ENCODE measurements around the gene CLTCL1.
"Not testable (repeated sequence)": the region's sequence is repeated elsewhere in the genome, so short reads cannot be mapped to it uniquely, and the experiment has no call there.

The CLTCL1 gene

DNA sequence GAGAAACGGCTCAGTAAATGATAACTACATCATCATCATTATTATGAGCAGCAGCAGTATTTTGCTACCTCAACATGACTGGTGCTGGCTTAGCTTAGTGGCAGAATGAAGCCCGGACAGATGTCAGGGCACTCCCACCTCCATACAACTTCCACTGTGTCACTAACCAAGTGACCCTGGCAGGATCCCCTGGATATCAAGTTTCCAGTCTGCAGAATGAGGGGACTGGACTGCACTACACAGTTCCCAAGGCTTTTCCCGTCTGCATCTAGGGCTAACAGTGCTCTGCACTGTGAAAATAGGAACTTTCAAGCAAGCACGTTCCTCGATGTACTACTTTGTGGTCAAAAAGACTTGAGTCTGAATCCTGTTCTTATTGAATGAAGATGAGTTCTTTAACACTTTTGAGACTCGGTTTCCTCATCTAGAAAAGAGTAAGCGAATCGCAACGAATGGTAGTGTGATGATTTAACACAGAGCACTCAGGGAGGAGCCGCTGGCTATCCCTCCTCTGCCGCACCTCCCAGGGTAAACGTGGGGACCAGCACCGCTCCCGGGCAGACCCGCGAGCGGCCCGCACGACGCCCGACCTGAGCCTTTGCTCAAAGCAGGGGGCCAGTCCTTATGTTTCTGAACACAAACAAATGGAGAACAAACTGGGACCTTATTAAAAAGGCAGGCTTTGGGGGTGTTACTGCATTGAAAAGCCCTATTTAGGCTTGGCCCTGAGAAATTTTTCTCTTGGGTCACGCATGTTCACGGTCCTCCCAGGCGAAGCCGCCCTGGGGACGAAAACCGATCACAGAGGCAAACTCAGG is 910 bp downstream of the CLTCL1 start:
- DNase-seq (ENCODE audit: low read depth): no peak

DNA sequence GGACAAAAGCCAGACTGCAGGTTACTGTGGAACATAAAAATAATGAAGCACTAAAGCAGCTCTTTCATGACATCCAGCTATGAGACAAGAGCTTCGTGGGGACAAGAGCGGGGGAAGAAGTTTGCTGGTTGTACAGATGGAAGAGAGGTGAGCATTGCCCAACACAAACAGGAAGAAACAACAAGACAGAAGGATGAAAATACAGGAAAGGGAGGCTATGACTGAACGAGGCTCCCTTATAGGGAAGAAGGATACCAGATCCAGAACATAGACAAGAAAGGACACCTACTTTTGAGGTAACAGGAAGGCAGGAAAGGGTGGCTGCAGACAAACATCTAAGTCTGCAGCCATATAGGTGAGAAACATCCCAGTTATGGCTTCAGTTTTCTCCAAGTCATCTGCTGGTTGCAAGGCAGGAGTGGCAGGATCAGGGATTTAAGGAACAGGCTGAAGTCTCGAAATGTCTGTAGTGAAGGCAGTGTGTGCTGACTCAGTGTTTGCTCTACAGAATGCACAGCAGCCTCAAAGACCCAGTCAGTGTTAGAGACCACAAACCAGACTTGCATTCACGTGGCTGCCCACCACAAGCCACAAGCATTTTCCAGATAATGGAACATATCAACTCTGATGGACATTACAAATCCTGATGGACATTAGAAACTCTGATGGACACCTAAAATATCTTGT is 1.9 kb downstream of the CLTCL1 start:
- no peak for DNase-seq (ENCODE audit: low read depth)

DNA sequence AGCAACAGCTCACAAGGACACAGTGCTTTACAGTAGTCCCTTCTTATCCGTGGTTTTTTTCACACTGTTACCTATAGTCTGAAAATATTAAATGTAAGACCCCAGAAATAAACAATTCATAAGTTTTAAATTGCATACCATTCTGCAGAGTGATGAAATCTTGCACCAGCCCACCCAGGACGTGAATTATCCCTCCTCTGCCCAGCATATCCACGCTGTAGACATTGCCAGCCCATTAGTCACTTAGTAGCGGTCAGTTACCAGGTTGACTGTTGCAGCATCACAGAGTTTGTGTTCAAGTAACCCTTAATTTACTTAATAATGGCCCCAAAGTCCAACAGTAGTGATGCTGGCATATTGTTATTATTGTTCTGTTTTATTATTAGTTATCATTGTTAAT is 3.6 kb downstream of the CLTCL1 start:
- DNase-seq (ENCODE audit: low read depth): no peak

DNA sequence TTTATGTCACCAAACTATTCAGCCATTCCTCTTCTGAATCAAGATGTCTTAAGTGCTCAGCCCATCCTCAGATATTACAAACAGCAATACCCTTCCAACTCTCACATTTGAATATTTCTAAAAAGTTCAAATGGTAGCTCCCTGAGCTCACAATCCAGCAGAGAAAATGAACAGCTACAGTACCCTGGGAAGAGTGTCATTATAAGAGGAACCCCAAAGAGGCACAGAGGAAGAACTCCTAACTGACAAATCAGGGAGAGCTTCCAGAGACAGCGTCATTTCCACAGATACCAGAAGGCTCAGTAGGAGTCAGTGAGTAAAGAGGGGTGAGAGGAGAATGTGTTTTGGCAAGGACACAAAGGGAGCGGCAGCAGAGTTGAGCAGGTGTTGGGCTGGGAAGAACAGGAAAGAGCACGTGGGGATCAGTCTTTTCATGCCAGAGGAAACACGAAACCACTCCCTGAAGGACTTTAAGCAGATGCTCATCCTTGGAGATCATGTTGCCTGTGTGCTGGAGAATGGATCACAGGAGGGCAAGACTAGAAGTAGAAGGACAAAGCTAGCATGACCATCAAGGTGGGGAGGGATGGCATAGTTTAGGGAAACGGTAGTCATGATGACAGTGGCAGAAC is 4.3 kb downstream of the CLTCL1 start:
- no peak for DNase-seq (ENCODE audit: low read depth)

DNA sequence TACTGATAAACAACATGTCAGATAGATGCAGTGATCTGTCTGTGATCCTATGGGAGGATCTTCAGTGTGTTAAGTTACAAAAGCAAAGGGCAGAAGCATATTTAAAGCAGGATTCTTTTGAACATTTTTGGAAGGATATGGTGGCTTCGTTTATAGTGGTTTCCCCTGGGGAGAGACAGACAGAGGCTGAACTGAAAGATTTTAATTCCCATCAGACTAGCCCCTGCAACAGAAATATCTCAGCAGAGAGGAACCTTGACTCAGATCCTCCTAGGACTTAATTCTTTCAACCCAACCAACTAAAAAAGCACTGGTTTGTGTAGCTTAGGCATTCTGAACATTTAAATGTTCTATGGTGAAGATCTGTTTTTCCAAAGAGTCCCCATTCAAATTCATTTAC is 5.7 kb downstream of the CLTCL1 start:
- no peak for DNase-seq (ENCODE audit: low read depth)

DNA sequence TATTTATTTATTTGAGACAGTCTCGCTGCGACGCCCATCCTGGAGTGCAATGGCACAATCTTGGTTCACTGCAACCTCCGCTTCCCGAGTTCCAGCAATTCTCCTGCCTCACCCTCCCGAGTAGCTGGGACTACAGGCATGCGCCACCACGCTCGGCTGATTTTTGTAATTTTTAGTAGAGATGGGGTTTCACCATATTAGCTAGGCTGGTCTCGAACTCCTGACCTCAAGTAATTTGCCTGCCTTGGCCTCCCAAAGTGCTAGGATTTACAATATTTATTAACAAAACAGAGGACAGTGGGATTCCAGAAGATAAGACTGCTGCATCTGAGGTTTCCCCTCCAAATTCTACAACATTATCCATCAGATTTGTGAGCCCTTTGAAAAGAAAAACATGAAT is 12.4 kb downstream of the CLTCL1 start:
- DNase-seq (ENCODE audit: low read depth): not testable (repeated sequence)

DNA sequence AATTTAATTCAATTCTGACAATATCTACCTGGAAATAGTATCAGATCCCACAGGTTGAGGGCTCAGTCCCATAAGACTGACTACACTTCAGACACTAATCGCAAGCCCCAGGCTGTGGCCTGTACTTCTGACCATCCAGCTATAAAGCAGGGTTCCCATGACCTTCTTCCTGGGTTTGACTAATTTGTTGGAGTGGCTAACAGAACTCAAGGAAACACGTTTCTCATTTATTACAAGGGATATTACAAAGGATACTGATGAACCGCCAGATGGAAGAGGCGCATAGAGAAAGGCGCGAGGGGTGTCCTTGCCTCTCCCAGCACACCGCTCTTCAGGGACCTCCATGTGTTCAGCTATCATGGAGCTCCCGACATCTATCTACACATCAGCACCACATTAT is 13.7 kb downstream of the CLTCL1 start:
- no peak for DNase-seq (ENCODE audit: low read depth)

DNA sequence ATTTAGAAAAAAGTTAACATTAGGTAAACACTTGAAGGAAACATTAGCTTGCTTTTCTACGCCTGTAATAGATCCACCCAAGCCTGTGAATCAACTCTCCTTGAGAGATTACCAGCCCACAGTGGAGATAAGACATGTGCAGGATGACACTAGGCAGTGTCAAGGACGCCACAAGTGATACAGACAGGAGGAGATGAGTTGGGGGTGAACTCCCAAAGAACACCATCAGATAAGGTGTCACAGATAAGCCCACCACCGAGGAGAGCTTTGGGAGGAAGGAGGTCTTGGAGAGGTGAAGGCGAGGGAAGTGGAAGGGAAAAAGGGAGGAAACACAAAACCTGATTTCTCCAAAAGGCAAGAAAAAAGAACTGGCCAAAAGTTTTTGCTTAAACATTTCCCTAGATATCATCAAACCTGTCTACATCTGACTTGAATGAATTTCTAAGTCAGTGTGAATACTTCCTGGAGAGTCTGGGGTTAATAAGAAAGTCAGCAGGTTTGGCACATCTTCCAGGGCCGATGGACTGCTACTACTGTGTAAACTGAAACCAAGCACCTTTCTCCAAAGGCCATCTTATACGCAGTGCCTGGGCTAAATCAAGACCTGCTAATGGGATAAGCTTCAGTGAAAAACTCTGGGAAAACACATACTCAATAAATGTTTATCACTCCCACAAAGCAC is 15.5 kb downstream of the CLTCL1 start:
- DNase-seq (ENCODE audit: low read depth): no peak

DNA sequence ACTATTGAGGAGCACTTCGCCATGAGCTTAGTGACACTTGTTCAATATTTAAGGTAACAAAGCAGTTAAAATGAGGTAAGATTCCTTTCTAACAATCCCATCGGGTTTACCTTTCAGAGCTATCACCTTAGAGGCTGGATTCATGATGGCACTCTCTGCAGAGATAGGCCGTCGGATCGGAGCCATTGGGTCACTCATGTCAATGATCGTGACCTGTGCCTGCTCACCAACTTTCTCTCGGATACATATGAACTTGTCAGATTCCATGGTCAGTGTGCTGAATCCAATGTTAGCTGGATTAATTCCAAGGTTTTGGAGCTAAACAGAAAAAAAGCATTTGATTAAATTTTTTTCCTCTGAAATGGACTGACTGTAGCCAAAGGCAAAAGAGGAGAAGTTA is 16.0 kb downstream of the CLTCL1 start:
- no peak for DNase-seq (ENCODE audit: low read depth)

DNA sequence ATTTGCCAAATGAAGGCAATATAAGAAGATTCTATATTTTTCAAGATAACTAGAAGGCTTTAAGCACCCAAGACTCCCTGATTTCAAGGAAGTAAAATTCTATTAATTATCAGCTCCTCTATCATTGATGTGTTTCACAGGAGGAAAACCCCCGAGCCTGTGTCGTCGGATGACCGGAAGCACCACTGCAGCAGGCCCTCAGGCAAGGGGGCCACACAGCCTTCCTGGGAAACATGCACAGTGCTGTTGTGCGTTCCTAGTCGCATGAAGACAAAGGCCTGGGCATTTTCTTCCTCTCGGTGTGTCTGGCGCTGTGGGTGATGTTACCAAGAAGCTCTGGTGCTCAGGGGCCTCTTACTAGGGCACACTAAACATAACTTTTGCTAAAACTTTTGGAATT is 16.4 kb downstream of the CLTCL1 start:
- DNase-seq (ENCODE audit: low read depth): no peak

DNA sequence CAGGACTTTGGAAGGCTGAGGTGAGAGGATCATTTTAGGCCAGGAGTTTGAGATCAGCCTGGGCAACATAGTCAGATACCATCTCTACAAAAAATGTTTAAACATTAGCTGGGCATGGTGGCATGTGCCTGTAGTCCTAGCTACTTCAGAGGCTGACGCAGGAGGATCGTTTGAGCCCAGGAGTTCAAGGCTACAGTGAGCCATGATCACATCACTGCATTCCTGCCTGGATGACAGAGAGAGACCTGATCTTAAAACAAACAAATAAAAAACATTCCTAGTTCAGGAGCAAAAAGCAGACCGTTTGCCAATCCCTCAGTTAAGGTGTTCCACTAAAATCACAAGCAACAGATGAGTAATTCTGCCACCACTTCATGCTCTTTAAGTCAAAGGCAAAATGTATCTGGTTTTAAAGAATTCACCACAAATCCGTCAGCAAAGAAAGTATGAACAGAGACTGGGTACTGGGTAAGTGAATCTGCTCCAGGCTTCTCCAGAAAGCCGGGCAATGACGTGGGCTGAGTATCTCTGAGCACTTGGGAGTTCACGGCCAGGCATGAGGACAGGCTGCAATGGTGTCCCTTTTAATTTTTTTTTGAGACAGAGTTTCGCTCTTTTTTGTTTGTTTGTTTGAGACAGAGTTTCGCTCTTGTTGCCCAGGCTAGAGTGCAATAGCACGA is 19.5 kb downstream of the CLTCL1 start:
- DNase-seq (ENCODE audit: low read depth): no peak

DNA sequence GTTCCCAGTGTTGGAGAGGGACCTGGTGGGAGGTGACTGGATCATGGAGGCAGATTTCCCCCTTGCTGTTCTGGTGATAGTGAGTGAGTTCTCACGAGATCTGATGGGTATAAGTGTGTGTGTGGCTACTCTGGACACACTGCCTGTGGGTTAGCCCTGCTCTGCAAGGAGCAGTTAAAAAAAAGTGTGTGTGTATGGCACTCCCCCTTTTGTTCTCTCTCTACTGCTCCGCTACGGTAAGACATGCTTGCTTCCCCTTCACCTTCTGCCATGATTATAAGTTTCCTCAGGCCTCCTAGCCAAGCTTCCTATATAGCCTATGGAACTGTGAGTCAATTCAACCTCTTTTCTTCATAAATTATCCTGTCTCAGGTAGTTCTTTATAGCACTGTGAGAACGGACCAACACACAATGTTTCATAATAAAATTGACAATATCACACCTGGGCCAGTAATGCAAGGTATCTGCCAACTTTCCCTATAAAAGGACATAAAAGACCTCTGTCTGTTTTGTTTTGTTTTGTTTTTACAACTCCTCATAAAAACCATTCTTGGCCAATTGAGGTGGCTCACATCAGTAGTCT is 20.2 kb downstream of the CLTCL1 start:
- DNase-seq (ENCODE audit: low read depth): no peak

DNA sequence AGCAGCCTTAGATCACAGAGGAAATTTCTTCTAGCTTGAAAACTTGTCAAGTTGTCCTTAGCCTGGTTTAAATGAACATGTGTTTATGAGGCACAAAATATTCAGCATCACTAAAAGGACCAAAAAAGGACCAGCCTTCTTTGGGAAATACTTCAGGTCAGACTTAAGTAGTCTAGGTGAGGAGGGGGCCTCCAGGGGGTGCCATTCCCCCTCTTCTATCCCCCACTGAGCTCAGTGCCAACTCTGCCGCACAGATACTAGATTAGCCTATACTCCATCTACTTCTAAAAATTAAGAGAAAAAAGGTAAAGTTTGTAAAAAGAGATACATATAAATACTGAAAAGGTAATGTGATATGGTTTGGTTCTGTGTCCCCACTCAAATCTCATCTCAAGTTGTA is 20.6 kb downstream of the CLTCL1 start:
- DNase-seq (ENCODE audit: low read depth): no peak

DNA sequence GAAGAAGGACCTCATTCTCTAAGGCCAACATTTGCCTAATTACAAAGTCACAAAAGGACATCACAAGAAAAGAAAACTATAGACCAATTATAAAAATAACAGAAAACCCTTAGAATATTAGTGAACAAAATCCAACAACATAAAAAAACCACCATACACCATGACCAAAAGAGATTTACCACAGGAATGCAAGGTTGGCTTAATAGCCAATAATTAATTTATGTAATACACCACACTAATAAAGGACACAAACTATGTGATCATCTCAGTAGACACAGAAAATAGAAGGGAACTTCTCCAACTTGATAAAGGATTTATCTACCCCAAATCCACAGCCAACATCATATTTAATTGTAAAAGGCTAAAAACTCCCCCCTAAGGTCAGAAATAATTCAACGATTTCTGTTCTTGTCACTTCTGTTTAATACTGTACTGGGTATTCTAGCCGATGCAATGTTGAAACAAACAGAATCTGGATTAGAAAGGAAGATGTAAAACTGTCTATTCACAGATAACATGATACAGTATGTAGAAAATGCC is 24.9 kb downstream of the CLTCL1 start:
- no peak for DNase-seq (ENCODE audit: low read depth)

DNA sequence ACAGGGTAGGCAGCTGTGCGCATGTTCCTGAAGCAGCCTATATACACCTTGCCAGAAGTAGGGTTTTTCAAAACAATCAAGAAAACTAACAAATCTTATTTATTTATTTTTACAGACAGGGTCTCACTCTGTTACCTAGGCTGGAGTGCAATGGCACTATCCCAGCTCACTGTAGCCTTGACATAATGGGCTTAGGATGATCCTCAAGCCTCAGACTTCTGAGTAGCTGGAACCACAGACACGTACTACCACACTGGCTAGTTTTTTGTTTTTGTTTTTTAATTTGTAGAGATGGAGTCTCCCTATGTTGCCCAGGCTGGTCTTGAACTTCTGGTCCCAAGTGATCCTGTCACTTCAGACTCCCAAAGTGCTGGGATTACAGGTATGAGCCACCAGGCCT is 25.7 kb downstream of the CLTCL1 start:
- DNase-seq (ENCODE audit: low read depth): no peak

DNA sequence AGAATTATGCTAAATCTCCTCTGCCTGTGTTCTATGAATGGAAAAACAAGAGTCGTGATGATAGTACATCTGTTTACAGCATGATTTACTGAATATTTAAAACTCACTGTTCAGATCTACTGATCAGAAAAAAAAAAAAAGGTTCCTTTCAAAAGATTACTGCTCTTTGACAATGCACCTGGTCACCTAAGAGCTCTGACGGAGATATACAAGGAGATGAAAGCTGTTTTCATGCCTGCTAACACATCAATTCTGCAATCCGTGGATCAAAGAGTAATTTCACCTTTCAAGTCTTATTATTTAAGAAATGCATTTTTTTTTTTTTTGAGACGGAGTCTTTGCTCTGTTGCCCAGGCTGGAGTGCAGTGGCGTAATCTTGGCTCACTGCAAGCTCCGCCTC is 30.7 kb downstream of the CLTCL1 start:
- no peak for DNase-seq (ENCODE audit: low read depth)

DNA sequence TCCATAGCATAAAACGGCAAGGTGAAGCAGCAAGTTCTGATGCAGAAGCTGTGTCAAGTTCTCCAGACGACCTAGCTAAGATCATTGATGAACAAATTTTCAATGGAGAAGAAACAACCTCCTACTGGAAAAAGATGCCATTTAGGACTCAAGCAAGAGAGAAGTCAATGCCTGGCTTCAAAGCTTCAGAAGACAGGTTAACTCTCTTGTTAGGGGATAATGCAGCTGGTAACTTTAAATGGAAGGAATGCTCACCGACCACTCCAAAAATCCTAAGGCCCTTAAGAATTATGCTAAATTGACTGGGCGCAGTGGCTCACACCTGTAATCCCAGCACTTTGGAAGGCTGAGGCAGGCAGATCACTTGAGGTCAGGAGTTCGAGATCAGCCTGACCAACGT is 31.3 kb downstream of the CLTCL1 start:
- no peak for DNase-seq (ENCODE audit: low read depth)

DNA sequence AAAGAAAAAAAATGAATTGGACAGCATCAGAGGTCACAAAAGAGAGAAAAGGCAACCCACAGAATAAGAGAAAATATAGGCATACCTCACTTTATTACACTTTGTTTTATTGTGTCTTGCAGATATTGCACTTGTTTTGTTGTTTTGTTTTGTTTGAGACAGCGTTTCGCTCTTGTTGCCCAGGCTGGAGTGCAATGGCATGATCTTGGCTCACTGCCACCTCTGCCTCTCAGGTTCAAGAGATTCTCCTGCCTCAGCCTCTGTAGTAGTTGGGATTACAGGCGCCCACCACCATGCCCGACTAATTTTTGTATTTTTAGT is 32.6 kb downstream of the CLTCL1 start:
- not testable (repeated sequence) for DNase-seq (ENCODE audit: low read depth)

DNA sequence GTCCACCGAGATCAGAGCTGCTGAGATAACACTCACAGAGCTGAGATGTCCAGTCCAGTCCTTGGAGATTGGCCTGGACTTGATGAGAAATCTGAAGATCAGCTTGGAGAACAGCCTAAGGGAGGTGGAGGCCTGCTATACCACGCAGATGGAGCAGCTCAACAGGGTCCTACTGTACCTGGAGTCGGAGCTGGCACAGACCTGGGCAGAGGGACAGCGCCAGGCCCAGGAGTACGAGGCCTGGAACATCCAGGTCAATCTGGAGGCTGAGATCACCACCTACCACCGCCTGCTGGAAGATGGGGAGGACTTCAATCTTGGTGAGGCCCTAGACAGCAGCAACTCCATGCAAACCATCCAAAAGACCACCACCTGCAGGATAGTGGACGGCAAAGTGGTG is 33.1 kb downstream of the CLTCL1 start:
- DNase-seq (ENCODE audit: low read depth): no peak

DNA sequence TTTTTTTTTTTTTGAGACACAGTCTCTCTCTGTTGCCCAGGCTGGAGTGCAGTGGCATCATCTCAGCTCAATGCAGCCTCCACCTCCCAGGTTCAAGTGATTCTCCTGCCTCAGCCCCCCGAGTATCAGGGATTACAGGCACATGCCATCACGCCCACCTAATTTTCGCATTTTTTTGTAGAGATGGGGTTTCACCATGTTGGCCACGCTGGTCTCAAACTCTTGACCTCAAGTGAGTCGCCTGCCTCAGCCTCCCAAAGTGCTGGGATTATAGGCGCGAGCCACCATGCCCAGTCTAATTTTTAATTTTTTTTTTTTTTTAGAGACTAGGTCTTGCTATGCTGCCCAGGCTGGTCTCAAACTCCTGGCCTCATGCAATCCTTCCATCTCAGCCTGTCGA is 35.2 kb downstream of the CLTCL1 start:
- not testable (repeated sequence) for DNase-seq (ENCODE audit: low read depth)

DNA sequence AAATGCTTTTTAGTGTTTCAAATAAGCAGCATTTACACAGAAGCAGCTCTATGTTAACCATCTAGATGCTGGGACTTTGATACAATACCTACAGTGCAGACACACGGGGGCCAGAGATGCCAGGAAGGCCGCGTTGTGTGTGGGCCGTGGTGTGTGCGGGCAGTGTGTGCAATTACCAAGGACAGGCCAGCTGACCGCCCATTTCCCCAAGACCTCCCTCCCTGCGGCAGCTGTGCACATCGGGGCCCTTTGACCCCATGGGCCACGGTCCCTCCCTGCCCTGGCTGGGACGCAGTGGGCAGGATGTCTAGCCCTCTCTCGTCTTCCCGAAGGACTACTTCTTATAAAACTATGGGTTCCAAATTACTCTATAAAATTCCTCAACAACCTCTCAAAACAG is 38.4 kb downstream of the CLTCL1 start:
- DNase-seq (ENCODE audit: low read depth): no peak
